Neural cell (in vitro differentiated cells): ENCODE data around the gene LAMA5. TPM values are rescaled to one million over a fixed set of nuclear protein-coding genes. Genes with fewer than 3 reads are reported as not detected.

Source experiments
- H2AFZ ChIP-seq: fragments of 200-600, 300-800 bp; sonication (generic), shearing (Covaris generic); 2 replicates; pipeline ENCODE4 v1.6.0; 2014; ENCODE audit warnings: low read depth, mild to moderate bottlenecking, antibody characterized with exemption, low read length, moderate library complexity
- H3F3A ChIP-seq: fragments of 200-600 bp; shearing (Covaris generic); 2 replicates; pipeline ENCODE4 v1.6.1; 2016; ENCODE audit warnings: mild to moderate bottlenecking, moderate library complexity, mixed read lengths, antibody characterized with exemption, low read length; ENCODE audit not compliant: insufficient read depth, poor library complexity, severe bottlenecking
- H3K27ac ChIP-seq: fragments of 200-600, 300-800 bp; sonication (generic), shearing (Covaris generic); 2 replicates; pipeline ENCODE4 v1.5.1; 2014; ENCODE audit warnings: mild to moderate bottlenecking, low read length, moderate library complexity
- H3K27me3 ChIP-seq: fragments of 300-800, 200-600 bp; sonication (generic), shearing (Covaris generic); 2 replicates; pipeline ENCODE4 v1.6.0; 2014; ENCODE audit warnings: mild to moderate bottlenecking, low read depth, low read length, moderate library complexity; ENCODE audit not compliant: insufficient read depth
- H3K36me3 ChIP-seq: fragments of 300-800, 200-600 bp; sonication (generic), shearing (Covaris generic); 2 replicates; pipeline ENCODE4 v1.5.1; 2014; ENCODE audit warnings: mild to moderate bottlenecking, antibody characterized with exemption, low read length, moderate library complexity; ENCODE audit not compliant: insufficient read depth
- H3K4me2 ChIP-seq: fragments of 300-800, 200-600 bp; sonication (generic), shearing (Covaris generic); 2 replicates; pipeline ENCODE4 v1.6.0; 2014; ENCODE audit warnings: mild to moderate bottlenecking, low read length
- H3K4me3 ChIP-seq: fragments of 300-800, 200-600 bp; sonication (generic), shearing (Covaris generic); 2 replicates; pipeline ENCODE4 v1.5.1; 2014; ENCODE audit warnings: mild to moderate bottlenecking, low read length, moderate library complexity
- H3K79me2 ChIP-seq: fragments of 200-600 bp; shearing (Covaris generic); replicated peaks from 2 replicates; pipeline ENCODE4 v1.6.0; 2014; ENCODE audit warnings: mild to moderate bottlenecking, low read length, moderate library complexity; ENCODE audit not compliant: insufficient read depth
- H3K9ac ChIP-seq: fragments of 300-800, 200-600 bp; sonication (generic), shearing (Covaris generic); 2 replicates; pipeline ENCODE4 v1.6.1; 2016; ENCODE audit warnings: mild to moderate bottlenecking, low read length, mixed read lengths
- H3K9me2 ChIP-seq: fragments of 200-600 bp; shearing (Covaris generic); 2 replicates; pipeline ENCODE4 v1.6.1; 2016; ENCODE audit warnings: mild to moderate bottlenecking, low read length, mixed read lengths; ENCODE audit not compliant: insufficient read depth
- H3K9me3 ChIP-seq: fragments of 200-600, 300-800 bp; sonication (generic), shearing (Covaris generic); 2 replicates; pipeline ENCODE4 v1.6.1; 2016; ENCODE audit warnings: mild to moderate bottlenecking, mixed run types, low read length, moderate library complexity, mixed read lengths
- H4K20me1 ChIP-seq: fragments of 200-600 bp; shearing (Covaris generic); 2 replicates; pipeline ENCODE4 v1.6.1; 2016; ENCODE audit warnings: mild to moderate bottlenecking, mixed run types; ENCODE audit not compliant: insufficient read depth
- EP300 ChIP-seq: fragments of 450-650 bp; conservative IDR thresholded peaks from 2 replicates; pipeline ENCODE4 v1.6.1; 2014; ENCODE audit warnings: antibody characterized with exemption, mild to moderate bottlenecking, moderate library complexity; ENCODE audit not compliant: poor library complexity, severe bottlenecking
- EZH2 ChIP-seq: fragments of 200-600, 300-800 bp; shearing (Covaris generic), sonication (generic); IDR thresholded peaks from 2 replicates; pipeline ENCODE4 v1.6.1; 2014; ENCODE audit warnings: antibody characterized with exemption, low read length, borderline replicate concordance, mild to moderate bottlenecking; ENCODE audit not compliant: insufficient read depth, poor library complexity, severe bottlenecking
- MXI1 ChIP-seq: fragments of 450-650 bp; conservative IDR thresholded peaks from 2 replicates; pipeline ENCODE4 v1.6.1; 2014; ENCODE audit warnings: antibody characterized with exemption, mild to moderate bottlenecking; ENCODE audit not compliant: poor library complexity, severe bottlenecking
- POLR2AphosphoS5 ChIP-seq: IDR thresholded peaks from 2 replicates; pipeline ENCODE4 v1.6.1; 2012
- RAD21 ChIP-seq: fragments of 450-650 bp; conservative IDR thresholded peaks from 2 replicates; pipeline ENCODE4 v1.6.1; 2014; ENCODE audit warnings: antibody characterized with exemption, mild to moderate bottlenecking, moderate library complexity
- SMC3 ChIP-seq: fragments of 450-650 bp; conservative IDR thresholded peaks from 2 replicates; pipeline ENCODE4 v1.6.1; 2014; ENCODE audit warnings: antibody characterized with exemption, mild to moderate bottlenecking, moderate library complexity; ENCODE audit not compliant: poor library complexity
- TAF1 ChIP-seq: IDR thresholded peaks from 2 replicates; pipeline ENCODE4 v1.6.1; 2012; ENCODE audit warnings: low read depth
- polyA plus RNA-seq: library from polyadenylated mRNA; depleted of rRNA; stranded (reverse); fragments of >200 nt; gene quantifications from 2 replicates; pipeline ENCODE4 v1.2.3, GENCODE V29; 2014
- TF ChIP-seq, protein P1 (sequence below): IDR thresholded peaks from 2 replicates; pipeline ENCODE4 v1.6.1; 2012; ENCODE audit warnings: borderline replicate concordance
- TF ChIP-seq, protein P2 (sequence below): fragments of 450-650 bp; IDR thresholded peaks from 2 replicates; pipeline ENCODE4 v1.5.1; 2014; ENCODE audit warnings: antibody characterized with exemption, mild to moderate bottlenecking, moderate library complexity; ENCODE audit not compliant: poor library complexity, severe bottlenecking

Gene LAMA5
- polyA plus RNA-seq, 1 donor from 2014 or later, result 27.2 TPM

DNA sequence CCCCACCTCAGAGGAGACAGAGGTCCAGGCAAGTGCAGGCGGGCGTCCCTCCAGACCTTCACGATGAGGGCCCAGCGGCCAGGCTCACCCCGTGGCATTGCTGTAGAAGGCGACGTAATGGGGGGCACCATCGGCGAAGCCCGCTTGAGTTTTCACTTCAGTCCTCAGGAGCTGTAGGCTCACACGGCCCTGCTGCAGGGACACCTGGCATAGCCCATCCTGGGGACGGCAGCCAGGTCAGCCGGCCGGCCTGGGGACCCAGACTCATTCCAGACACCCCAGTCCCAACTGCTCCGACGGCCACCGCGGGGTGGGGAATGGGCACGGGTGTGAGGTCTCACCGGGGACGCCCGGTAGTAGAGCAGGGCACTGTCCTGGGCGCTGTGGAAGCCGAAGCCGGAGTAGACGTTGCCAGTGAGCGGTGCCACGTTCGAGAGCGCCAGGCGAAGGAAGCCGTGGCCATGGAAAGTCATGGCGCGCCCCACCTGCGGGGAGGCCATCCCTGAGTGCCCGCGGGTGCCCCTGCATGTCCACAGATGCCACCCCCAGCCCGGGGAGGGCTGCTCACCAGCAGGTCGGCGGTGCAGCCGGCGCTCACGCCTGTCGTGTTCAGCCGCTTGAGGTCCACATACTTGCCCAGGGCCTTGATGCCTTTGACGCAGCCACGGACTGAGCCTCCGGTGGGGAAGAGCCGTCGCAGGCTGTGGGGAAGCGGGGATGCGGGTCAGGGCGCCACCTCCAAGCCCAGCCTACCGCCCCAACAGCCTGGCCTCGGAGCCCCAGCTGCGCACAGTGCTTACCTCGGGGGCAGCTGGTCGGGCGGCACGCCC, 55.1 kb downstream of the LAMA5 start:
- H2AFZ ChIP-seq, result no peak overlapping the region
- no peaks in the 10 kb centered on the region for H4K20me1 ChIP-seq
- no peaks in the 10 kb centered on the region for H3K9me2 ChIP-seq
- no peak overlapping the region for H3K9ac ChIP-seq
- no peaks in the 10 kb centered on the region for H3K27me3 ChIP-seq
- no peak overlapping the region for H3K4me2 ChIP-seq
- no peak overlapping the region for H3K4me3 ChIP-seq
- no peaks in the 10 kb centered on the region for H3K79me2 ChIP-seq
- no peaks in the 10 kb centered on the region for H3K9me3 ChIP-seq
- H3F3A ChIP-seq, result no peaks in the 10 kb centered on the region
- TF ChIP-seq SMC3 (no peak), POLR2AphosphoS5 (no peak), MXI1 (no peak), TAF1 (no peak), EP300 (no peak), EZH2 (no peak), RAD21 (no peak)
- TF ChIP-seq, protein P1, sequence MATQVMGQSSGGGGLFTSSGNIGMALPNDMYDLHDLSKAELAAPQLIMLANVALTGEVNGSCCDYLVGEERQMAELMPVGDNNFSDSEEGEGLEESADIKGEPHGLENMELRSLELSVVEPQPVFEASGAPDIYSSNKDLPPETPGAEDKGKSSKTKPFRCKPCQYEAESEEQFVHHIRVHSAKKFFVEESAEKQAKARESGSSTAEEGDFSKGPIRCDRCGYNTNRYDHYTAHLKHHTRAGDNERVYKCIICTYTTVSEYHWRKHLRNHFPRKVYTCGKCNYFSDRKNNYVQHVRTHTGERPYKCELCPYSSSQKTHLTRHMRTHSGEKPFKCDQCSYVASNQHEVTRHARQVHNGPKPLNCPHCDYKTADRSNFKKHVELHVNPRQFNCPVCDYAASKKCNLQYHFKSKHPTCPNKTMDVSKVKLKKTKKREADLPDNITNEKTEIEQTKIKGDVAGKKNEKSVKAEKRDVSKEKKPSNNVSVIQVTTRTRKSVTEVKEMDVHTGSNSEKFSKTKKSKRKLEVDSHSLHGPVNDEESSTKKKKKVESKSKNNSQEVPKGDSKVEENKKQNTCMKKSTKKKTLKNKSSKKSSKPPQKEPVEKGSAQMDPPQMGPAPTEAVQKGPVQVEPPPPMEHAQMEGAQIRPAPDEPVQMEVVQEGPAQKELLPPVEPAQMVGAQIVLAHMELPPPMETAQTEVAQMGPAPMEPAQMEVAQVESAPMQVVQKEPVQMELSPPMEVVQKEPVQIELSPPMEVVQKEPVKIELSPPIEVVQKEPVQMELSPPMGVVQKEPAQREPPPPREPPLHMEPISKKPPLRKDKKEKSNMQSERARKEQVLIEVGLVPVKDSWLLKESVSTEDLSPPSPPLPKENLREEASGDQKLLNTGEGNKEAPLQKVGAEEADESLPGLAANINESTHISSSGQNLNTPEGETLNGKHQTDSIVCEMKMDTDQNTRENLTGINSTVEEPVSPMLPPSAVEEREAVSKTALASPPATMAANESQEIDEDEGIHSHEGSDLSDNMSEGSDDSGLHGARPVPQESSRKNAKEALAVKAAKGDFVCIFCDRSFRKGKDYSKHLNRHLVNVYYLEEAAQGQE, result no peak
- TF ChIP-seq, protein P2, sequence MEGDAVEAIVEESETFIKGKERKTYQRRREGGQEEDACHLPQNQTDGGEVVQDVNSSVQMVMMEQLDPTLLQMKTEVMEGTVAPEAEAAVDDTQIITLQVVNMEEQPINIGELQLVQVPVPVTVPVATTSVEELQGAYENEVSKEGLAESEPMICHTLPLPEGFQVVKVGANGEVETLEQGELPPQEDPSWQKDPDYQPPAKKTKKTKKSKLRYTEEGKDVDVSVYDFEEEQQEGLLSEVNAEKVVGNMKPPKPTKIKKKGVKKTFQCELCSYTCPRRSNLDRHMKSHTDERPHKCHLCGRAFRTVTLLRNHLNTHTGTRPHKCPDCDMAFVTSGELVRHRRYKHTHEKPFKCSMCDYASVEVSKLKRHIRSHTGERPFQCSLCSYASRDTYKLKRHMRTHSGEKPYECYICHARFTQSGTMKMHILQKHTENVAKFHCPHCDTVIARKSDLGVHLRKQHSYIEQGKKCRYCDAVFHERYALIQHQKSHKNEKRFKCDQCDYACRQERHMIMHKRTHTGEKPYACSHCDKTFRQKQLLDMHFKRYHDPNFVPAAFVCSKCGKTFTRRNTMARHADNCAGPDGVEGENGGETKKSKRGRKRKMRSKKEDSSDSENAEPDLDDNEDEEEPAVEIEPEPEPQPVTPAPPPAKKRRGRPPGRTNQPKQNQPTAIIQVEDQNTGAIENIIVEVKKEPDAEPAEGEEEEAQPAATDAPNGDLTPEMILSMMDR, result no peak
- no peaks in the 10 kb centered on the region for H3K36me3 ChIP-seq
- no peak overlapping the region for H3K27ac ChIP-seq

DNA sequence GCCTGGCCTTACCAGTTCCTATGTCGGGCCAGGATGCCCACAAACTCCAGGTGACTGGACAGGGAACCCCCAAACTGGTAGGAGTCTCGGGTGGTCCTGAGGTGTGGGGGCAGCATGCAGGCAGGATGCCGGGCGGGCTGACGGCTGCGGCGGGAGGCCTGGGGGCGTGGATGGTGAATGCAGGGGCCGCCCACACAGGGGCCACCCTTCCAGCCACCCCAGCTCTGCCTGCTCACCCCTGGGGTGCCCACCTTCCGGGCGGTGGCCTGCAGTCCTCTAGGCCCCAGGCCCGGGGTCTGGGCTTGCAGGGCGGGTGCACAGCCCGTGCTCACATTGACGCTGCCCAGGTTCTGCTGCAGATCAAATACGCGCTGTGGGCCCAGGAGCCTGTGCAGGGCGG, 56.0 kb downstream of the LAMA5 start:
- no peak overlapping the region for H3K4me2 ChIP-seq
- no peaks in the 10 kb centered on the region for H4K20me1 ChIP-seq
- no peaks in the 10 kb centered on the region for H3K9me2 ChIP-seq
- H3K27me3 ChIP-seq, result no peaks in the 10 kb centered on the region
- no peaks in the 10 kb centered on the region for H3F3A ChIP-seq
- no peaks in the 10 kb centered on the region for H3K9me3 ChIP-seq
- H2AFZ ChIP-seq, result no peak overlapping the region
- TF ChIP-seq POLR2AphosphoS5 (no peak), TAF1 (no peak), SMC3 (no peak), EZH2 (no peak), MXI1 (no peak), EP300 (no peak), RAD21 (no peak)
- TF ChIP-seq, protein P2, result no peak
- TF ChIP-seq, protein P1, result no peak
- no peak overlapping the region for H3K27ac ChIP-seq
- no peak overlapping the region for H3K9ac ChIP-seq
- no peaks in the 10 kb centered on the region for H3K36me3 ChIP-seq
- no peak overlapping the region for H3K4me3 ChIP-seq
- no peaks in the 10 kb centered on the region for H3K79me2 ChIP-seq
